Endothelial cell of umbilical vein (primary cell): ENCODE results near the gene CNIH2. TPM values are rescaled to one million over a fixed set of nuclear protein-coding genes. Genes with fewer than 3 reads are reported as not detected.

Experiments used
- BruUV-seq: library from RNA; stranded (reverse); fragments of 400-500 nt; replicated peaks from 2 replicates; lab custom pipeline; 2021; lab: Mats Ljungman, UMichigan
- CTCF ChIA-PET: fragments of 300-600, 350-600 bp; sonication (Branson Sonifier 250); formaldehyde crosslinking; loops from one replicate; lab custom pipeline; 2021; ENCODE audit warnings: antibody characterized with exemption, inconsistent platforms; lab: Charles Lee
- POLR2A ChIA-PET: fragments of 300-600, 350-600 bp; sonication (Branson Sonifier 250); formaldehyde crosslinking; loops from one replicate; lab custom pipeline; 2021; ENCODE audit warnings: antibody characterized with exemption, inconsistent platforms; lab: Charles Lee
- DNase-seq: peaks from one replicate; pipeline ENCODE4 v3.0.0-alpha.2; 2011; ENCODE audit warnings: low read depth, low spot score
- FAIRE-seq: peaks from 2 replicates; lab custom pipeline; 2011; peaks lifted over from hg19 to GRCh38; lab: Jason Lieb, UNC
- H2AFZ ChIP-seq: 2 replicates; pipeline ENCODE4 v1.6.0; 2012; ENCODE audit warnings: low read depth, low read length, control low read depth, inconsistent platforms
- H3K27ac ChIP-seq: 2 replicates; pipeline ENCODE4 v1.5.1; 2011; ENCODE audit warnings: low read depth, mild to moderate bottlenecking, control low read depth, low read length, moderate library complexity; ENCODE audit not compliant: insufficient read depth
- H3K27me3 ChIP-seq, 2 experiments: 2 replicates each; pipeline versions ENCODE4 v1.6.0 to v1.6.1; 2011; ENCODE audit warnings: low read length in 2 of 2, mixed read lengths in 1 of 2; ENCODE audit not compliant: control insufficient read depth in 2 of 2, insufficient read depth in 2 of 2
- H3K36me3 ChIP-seq, 2 experiments: 2 replicates in 1 of 2; 3 replicates in 1 of 2; pipeline ENCODE4 v1.5.1; 2011; ENCODE audit warnings: low read length in 2 of 2, mild to moderate bottlenecking in 1 of 2, moderate library complexity in 1 of 2; ENCODE audit not compliant: control insufficient read depth in 2 of 2, insufficient read depth in 2 of 2; ENCODE audit errors: extremely low read depth in 1 of 2
- H3K4me1 ChIP-seq: 3 replicates; pipeline ENCODE4 v1.5.1; 2011; ENCODE audit warnings: mild to moderate bottlenecking, low read length; ENCODE audit not compliant: control insufficient read depth, insufficient read depth; ENCODE audit errors: extremely low read depth
- H3K4me2 ChIP-seq: 2 replicates; pipeline ENCODE4 v1.6.1; 2011; ENCODE audit warnings: low read length, control low read depth, mixed read lengths; ENCODE audit not compliant: insufficient read depth
- H3K4me3 ChIP-seq, 3 experiments: fragments of 200-600 bp in 1 of 3; sonication (generic), shearing (Covaris generic) in 1 of 3; replicated peaks in 1 of 3; 2 replicates each; pipeline ENCODE4 v1.5.1; 2011 to 2016; ENCODE audit warnings: control low read depth in 3 of 3, low read length in 3 of 3, mild to moderate bottlenecking in 2 of 3, inconsistent platforms in 1 of 3, low read depth in 1 of 3, moderate library complexity in 1 of 3; ENCODE audit not compliant: insufficient read depth in 1 of 3
- H3K79me2 ChIP-seq: 2 replicates; pipeline ENCODE4 v1.6.0; 2012; ENCODE audit warnings: low read length, inconsistent platforms; ENCODE audit not compliant: control insufficient read depth, insufficient read depth
- H3K9ac ChIP-seq: replicated peaks from 2 replicates; pipeline ENCODE3; 2011; ENCODE audit warnings: low read length, control low read depth; ENCODE audit not compliant: insufficient read depth; ENCODE audit errors: extremely low read depth
- H3K9me1 ChIP-seq: replicated peaks from 3 replicates; pipeline ENCODE4 v1.6.0; 2011; ENCODE audit warnings: mild to moderate bottlenecking, low read length; ENCODE audit not compliant: control insufficient read depth, insufficient read depth; ENCODE audit errors: extremely low read depth
- H3K9me3 ChIP-seq: replicated peaks from 2 replicates; pipeline ENCODE4 v1.5.1; 2012; ENCODE audit warnings: low read length, inconsistent platforms; ENCODE audit not compliant: control insufficient read depth, insufficient read depth
- H4K20me1 ChIP-seq: replicated peaks from 2 replicates; pipeline ENCODE3; 2011; ENCODE audit warnings: mild to moderate bottlenecking, low read length; ENCODE audit not compliant: control insufficient read depth, insufficient read depth; ENCODE audit errors: extremely low read depth
- EZH2 ChIP-seq: IDR thresholded peaks from 2 replicates; pipeline ENCODE4 v1.6.1; 2012; ENCODE audit warnings: borderline replicate concordance, low read depth, mild to moderate bottlenecking, moderate library complexity, low read length, inconsistent platforms; ENCODE audit not compliant: severe bottlenecking
- FOS ChIP-seq: IDR thresholded peaks from 2 replicates; pipeline ENCODE4 v1.6.1; 2011; ENCODE audit warnings: mild to moderate bottlenecking, low read length, moderate library complexity, borderline replicate concordance; ENCODE audit not compliant: insufficient read depth
- GATA2 ChIP-seq: IDR thresholded peaks from 2 replicates; pipeline ENCODE4 v1.7.0; 2011; ENCODE audit warnings: low read depth, mild to moderate bottlenecking, moderate library complexity, mixed read lengths, low read length; ENCODE audit not compliant: insufficient read length, insufficient read depth
- JUN ChIP-seq: IDR thresholded peaks from 2 replicates; pipeline ENCODE4 v1.6.1; 2011; ENCODE audit warnings: borderline replicate concordance, low read depth; ENCODE audit not compliant: insufficient read length, insufficient read depth
- MYC ChIP-seq: IDR thresholded peaks from one replicate; pipeline ENCODE4 v1.6.1; 2011; ENCODE audit warnings: mild to moderate bottlenecking, low read depth, low read length
- POLR2AphosphoS5 ChIP-seq: IDR thresholded peaks from 2 replicates; pipeline ENCODE4 v1.6.1; 2012; ENCODE audit warnings: low read depth, mild to moderate bottlenecking, control low read depth, low read length, moderate library complexity; ENCODE audit not compliant: insufficient read depth
- dilution Hi-C: fragments of 300-500 bp; cut with MboI; formaldehyde crosslinking; loops from one replicate; pipeline ENCODE4 v1.15.0; 2019; ENCODE audit warnings: low sequenced_read_pairs; ENCODE audit not compliant: extremely low pct_ligation_motif_present
- intact Hi-C: fragments of 100-400 bp; cut with micrococcal nuclease; formaldehyde crosslinking; loops from one replicate; pipeline ENCODE4 v1.10.0; 2022
- polyA plus RNA-seq, 4 experiments: library from polyadenylated mRNA; depleted of rRNA in 3 of 4; stranded (reverse) in 3 of 4; unstranded in 1 of 4; fragments of >200 nt; gene quantifications; 2 replicates each; pipeline versions ENCODE4 v1.2.1 to v1.2.3, GENCODE V29; 2011 to 2012; ENCODE audit warnings: missing spikeins in 1 of 4
- total RNA-seq: library from RNA; stranded (reverse); gene quantifications from 2 replicates; pipeline ENCODE4 v1.2.3, GENCODE V29; 2021
- TF ChIP-seq, protein P1 (sequence below): IDR thresholded peaks from 2 replicates; pipeline ENCODE4 v1.6.1; 2011; ENCODE audit not compliant: insufficient read depth, insufficient read length
- TF ChIP-seq, protein P2 (sequence below), 2 donors: IDR thresholded peaks; 1 replicate in 1 of 2; 2 replicates in 1 of 2; pipeline ENCODE4 v1.5.1; 2011; ENCODE audit warnings: low read length in 2 of 2, mild to moderate bottlenecking in 2 of 2, moderate library complexity in 2 of 2, control low read depth in 1 of 2, inconsistent platforms in 1 of 2, low read depth in 1 of 2; ENCODE audit not compliant: insufficient read depth in 1 of 2; ENCODE audit errors: extremely low read depth in 1 of 2

CNIH2 gene
- total and polyA plus RNA-seq, 2 donors (not counting 3 experiments of a cell fraction or from before 2014, with no cell fraction given): 0.46 to 1.2 TPM

DNA sequence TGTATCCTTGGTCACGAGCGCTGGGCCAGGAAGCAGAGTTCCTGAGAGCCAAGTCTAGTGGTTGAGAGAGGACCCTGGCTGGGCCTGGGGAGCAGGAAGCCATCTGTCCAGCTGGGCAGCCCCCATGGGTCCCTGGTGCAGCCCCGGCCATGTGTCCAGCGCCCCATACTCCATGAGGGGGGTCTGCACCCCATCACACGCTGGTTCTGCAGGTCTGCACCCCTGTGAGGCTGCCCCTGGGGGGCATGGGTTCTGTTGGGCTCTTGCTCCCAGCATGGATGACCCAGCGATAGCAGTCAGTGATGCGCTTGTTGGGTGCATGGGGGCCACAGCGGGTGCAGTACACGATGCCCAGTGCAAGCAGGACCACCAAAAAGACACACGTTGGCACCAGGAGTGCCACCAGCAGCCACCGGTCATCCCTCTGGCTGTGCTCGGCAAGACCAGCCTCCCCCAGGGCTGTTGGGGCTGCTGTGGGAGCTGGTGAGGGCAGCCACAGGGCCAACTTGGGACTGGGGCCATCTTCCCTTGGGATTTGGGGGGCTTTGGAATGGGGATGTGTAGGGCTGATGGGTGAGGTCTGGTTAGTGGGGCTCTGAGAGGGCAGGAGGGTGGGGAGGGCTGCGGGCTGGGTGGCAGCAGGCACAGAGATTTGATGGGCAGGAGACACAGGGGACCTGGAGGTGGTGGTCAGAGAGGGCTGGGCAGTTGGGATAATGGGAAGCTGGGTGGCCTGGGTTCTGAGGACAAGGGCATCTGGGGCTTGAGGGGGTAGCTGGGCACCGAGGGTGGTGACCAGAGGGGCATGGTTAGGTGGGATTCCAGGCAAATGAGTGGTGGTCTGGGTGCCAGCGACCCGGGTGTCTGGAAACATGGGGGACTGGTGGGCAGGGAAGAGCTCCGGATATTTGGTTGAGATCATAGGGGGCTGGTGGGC is 36.9 kb downstream of the CNIH2 start:
- Histone ChIP-seq H3K27ac (no peak overlapping the region), H3K36me3 (no peaks in the 10 kb centered on the region), H3K4me2 (no peak overlapping the region), H3K9ac (no peak overlapping the region), H3K4me1 (peaks cover 4% of the 10 kb centered on the region), H3K79me2 (no peaks in the 10 kb centered on the region), H3K9me1 (no peaks in the 10 kb centered on the region), H3K27me3 (peaks cover 6 to 7% of the 10 kb centered on the region in 2 experiments), H3K9me3 (no peaks in the 10 kb centered on the region), H3K4me3 (no peak overlapping the region), H4K20me1 (no peaks in the 10 kb centered on the region), H2AFZ (no peak overlapping the region)
- BruUV-seq: no TSS peak
- intact Hi-C loops (loop anchor here (5.0 kb wide), 1 partner anchor 122 kb away; the partner anchor contains the start of gene MRPL11), dilution Hi-C loops (no loop called here)
- CTCF ChIA-PET: interaction anchor here (1.4 to 9.5 kb wide), 2 partner anchors 18 to 74 kb away, joined by 3 to 225 read pairs; partner anchors contain the start of gene RIN1
- POLR2A ChIA-PET: no interaction called here
- no peak for DNase-seq
- FAIRE-seq: no peak
- TF ChIP-seq FOS (no peak), POLR2AphosphoS5 (no peak), EZH2 (no peak), GATA2 (no peak)
- TF ChIP-seq, protein P1, sequence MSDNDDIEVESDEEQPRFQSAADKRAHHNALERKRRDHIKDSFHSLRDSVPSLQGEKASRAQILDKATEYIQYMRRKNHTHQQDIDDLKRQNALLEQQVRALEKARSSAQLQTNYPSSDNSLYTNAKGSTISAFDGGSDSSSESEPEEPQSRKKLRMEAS: no peak

DNA sequence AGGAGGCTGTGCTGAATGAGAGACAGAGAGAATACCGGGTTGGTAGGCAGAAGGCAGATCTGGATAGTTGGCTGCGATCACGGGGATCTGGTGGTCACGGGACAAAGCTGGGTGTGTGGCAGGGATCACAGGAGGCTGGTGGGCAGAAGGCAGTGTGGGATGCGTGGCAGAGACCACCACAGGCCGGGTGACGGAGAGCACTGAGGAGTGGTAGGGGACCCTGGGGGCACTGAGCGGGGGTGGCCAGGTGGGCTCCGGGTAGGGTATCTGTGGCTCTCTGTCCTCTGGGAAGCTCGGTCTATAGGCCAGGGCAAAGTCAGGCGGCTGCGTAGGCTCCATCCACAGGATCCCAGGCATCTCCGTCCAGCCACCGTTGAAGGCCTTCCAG is 37.5 kb downstream of the CNIH2 start:
- FAIRE-seq (no peak), DNase-seq (no peak)
- no TSS peak for BruUV-seq
- peaks cover 6 to 7% of the 10 kb centered on the region in 2 experiments for H3K27me3 ChIP-seq
- H3K4me2 ChIP-seq: no peak overlapping the region
- intact Hi-C loops (no loop called here), dilution Hi-C loops (no loop called here)
- no peaks in the 10 kb centered on the region for H3K9me1 ChIP-seq
- ChIA-PET POLR2A (no interaction called here), CTCF (interaction anchor here (1.4 to 9.5 kb wide), 2 partner anchors 17 to 74 kb away, joined by 3 to 225 read pairs; partner anchors contain the start of gene RIN1)
- H3K4me3 ChIP-seq: no peak overlapping the region
- TF ChIP-seq, protein P1: no peak
- TF ChIP-seq MYC: no peak
- no peak for TF ChIP-seq GATA2
- TF ChIP-seq, protein P2, sequence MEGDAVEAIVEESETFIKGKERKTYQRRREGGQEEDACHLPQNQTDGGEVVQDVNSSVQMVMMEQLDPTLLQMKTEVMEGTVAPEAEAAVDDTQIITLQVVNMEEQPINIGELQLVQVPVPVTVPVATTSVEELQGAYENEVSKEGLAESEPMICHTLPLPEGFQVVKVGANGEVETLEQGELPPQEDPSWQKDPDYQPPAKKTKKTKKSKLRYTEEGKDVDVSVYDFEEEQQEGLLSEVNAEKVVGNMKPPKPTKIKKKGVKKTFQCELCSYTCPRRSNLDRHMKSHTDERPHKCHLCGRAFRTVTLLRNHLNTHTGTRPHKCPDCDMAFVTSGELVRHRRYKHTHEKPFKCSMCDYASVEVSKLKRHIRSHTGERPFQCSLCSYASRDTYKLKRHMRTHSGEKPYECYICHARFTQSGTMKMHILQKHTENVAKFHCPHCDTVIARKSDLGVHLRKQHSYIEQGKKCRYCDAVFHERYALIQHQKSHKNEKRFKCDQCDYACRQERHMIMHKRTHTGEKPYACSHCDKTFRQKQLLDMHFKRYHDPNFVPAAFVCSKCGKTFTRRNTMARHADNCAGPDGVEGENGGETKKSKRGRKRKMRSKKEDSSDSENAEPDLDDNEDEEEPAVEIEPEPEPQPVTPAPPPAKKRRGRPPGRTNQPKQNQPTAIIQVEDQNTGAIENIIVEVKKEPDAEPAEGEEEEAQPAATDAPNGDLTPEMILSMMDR (IDR thresholded peaks at IDR 0.05; ENCODE audit: extremely low read depth in 1 of 2, insufficient read depth in 1 of 2, low read depth in 1 of 2, low read length in 2 of 2): no peak
- no peak for TF ChIP-seq FOS
- TF ChIP-seq JUN: no peak
- H3K4me1 ChIP-seq: peaks cover 4% of the 10 kb centered on the region
- H3K9me3 ChIP-seq: no peaks in the 10 kb centered on the region
- no peaks in the 10 kb centered on the region for H4K20me1 ChIP-seq
- no peak overlapping the region for H3K27ac ChIP-seq
- no peaks in the 10 kb centered on the region for H3K79me2 ChIP-seq
- no peak overlapping the region for H2AFZ ChIP-seq
- H3K36me3 ChIP-seq: no peaks in the 10 kb centered on the region
- H3K9ac ChIP-seq: no peak overlapping the region
